ENCODE measurements around the gene PRPF8.

GRCh38 chr17:1703063-1703462 is 18.4 kb upstream of the PRPF8 start:
- no peak for TF ChIP-seq CTCF (IDR thresholded peaks at IDR 0.05 in 2 of 3, conservative IDR thresholded peaks at IDR 0.05 in 1 of 3; ENCODE audit: control insufficient read depth in 2 of 3, extremely low read depth in 1 of 3, insufficient read depth in 1 of 3, low read depth in 3 of 3, low read length in 3 of 3)
- TF ChIP-seq POLR2A (IDR thresholded peaks at IDR 0.05; ENCODE audit: low read depth, low read length): no peak
- no peak for TF ChIP-seq RBBP5 (conservative IDR thresholded peaks at IDR 0.05)
- no peak for TF ChIP-seq EZH2 (IDR thresholded peaks at IDR 0.05; ENCODE audit: borderline replicate concordance, control insufficient read depth, low read depth, low read length)
- no peak for TF ChIP-seq ETV6 (conservative IDR thresholded peaks at IDR 0.05 in 1 of 2, IDR thresholded peaks at IDR 0.05 in 1 of 2; ENCODE audit: borderline replicate concordance in 1 of 2, low read depth in 1 of 2)
- TF ChIP-seq POLR2AphosphoS5 (IDR thresholded peaks at IDR 0.05; ENCODE audit: low read length): no peak
- no peak for TF ChIP-seq EP300 (IDR thresholded peaks at IDR 0.05; ENCODE audit: borderline replicate concordance in 1 of 2, control insufficient read depth in 1 of 2, low read depth in 2 of 2, low read length in 2 of 2)
- TF ChIP-seq CREM (IDR thresholded peaks at IDR 0.05; ENCODE audit: low read depth): no peak
- TF ChIP-seq POLR2AphosphoS2 (IDR thresholded peaks at IDR 0.05; ENCODE audit: low read depth, low read length): no peak
